OCI-LY1 (cell line): ENCODE results near the gene OR6B3.

ENCODE experiments used
- EZH2 ChIP-seq: fragments of 200-600 bp; sonication (generic), shearing (Covaris generic); IDR thresholded peaks from 2 replicates; pipeline ENCODE4 v1.8.0; 2017; ENCODE audit warnings: borderline replicate concordance, mixed run types, mild to moderate bottlenecking, antibody characterized with exemption, low read length, moderate library complexity, mixed read lengths
- TF ChIP-seq, protein P1 (sequence below): fragments of 200-600 bp; sonication (generic), shearing (Covaris generic); IDR thresholded peaks from 2 replicates; pipeline ENCODE4 v1.5.1; 2017; ENCODE audit warnings: mild to moderate bottlenecking, antibody characterized with exemption, low read length, moderate library complexity, mixed read lengths

DNA sequence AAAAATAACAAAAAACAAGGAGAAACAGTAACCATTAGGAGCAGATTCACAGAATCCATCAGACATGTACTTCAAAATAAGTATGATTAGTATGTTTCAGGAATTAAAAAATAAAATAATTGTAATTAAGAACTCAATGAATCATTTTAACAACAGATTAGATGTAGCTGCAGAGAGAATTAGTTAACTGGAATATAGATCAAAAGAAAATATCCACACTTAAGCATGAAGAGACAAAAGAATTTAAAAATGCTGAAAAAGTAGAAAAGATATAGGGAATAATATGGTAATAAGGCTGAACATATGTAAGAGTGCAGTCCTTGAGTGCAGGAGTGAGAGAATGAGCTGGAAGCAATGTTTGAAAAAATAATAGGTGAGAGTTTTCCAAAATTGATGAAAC is 24.1 kb upstream of the OR6B3 start:
- no peak for TF ChIP-seq EZH2
- TF ChIP-seq, protein P1, sequence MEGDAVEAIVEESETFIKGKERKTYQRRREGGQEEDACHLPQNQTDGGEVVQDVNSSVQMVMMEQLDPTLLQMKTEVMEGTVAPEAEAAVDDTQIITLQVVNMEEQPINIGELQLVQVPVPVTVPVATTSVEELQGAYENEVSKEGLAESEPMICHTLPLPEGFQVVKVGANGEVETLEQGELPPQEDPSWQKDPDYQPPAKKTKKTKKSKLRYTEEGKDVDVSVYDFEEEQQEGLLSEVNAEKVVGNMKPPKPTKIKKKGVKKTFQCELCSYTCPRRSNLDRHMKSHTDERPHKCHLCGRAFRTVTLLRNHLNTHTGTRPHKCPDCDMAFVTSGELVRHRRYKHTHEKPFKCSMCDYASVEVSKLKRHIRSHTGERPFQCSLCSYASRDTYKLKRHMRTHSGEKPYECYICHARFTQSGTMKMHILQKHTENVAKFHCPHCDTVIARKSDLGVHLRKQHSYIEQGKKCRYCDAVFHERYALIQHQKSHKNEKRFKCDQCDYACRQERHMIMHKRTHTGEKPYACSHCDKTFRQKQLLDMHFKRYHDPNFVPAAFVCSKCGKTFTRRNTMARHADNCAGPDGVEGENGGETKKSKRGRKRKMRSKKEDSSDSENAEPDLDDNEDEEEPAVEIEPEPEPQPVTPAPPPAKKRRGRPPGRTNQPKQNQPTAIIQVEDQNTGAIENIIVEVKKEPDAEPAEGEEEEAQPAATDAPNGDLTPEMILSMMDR = no peak
